HT-29 (cell line): ENCODE results near the gene TACC3. TPM values are rescaled to one million over a fixed set of nuclear protein-coding genes. Genes with fewer than 3 reads are reported as not detected.
"Not testable (repeated sequence)": the region's sequence is repeated elsewhere in the genome, so short reads cannot be mapped to it uniquely, and the experiment has no call there.

Source experiments
- DNase-seq: peaks from one replicate; pipeline ENCODE4 v3.0.0-alpha.2; 2015; ENCODE audit warnings: low spot score
- total RNA-seq: library from RNA; depleted of rRNA; stranded (reverse); fragments of >200 nt; shearing (Covaris generic); gene quantifications from 2 replicates; pipeline ENCODE4 v1.2.3, GENCODE V29; 2014; rRNA removed

Gene TACC3
- total RNA-seq: 64.6 and 71.2 TPM in 2 replicates

- peak; percentile 97 for DNase-seq
These were observed at the start of gene TACC3, which contains the start of gene TMEM129 for GRCh38 chr4:1721003-1721665. TACC3 (plus strand) TSS chr4:1721521; CDS start chr4:1723422, 1,901 bp downstream. TMEM129 (minus strand) TSS chr4:1721323; CDS start chr4:1720837, 486 bp downstream.

GRCh38 chr4:1673671-1674070, 47.6 kb upstream of the TACC3 start:
- DNase-seq: no peak

DNA sequence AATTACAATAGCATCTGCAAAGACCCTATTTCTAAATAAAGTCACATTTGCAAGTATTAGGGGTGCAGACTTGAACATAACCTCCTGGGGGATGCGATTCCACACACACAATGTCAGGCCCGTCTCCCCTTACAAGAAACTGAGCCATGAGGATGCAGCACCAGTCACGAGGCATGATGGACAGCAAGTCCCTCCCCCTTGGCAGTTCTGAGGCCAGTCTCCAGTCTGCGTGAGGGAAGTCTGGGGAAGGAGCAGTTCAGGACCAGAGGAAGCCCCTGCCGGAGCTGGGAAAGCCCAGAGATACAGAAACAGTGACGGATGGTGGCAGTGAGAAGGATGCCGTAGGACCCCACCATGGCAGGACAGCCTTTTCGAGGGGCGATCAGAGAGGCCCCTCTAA, 46.6 kb upstream of the TACC3 start:
- DNase-seq: no peak

GRCh38 chr4:1675136-1675801, 46.1 kb upstream of the TACC3 start:
- no peak for DNase-seq

GRCh38 chr4:1675802-1676137, 45.6 kb upstream of the TACC3 start:
- no peak for DNase-seq

GRCh38 chr4:1676605-1677525, 44.5 kb upstream of the TACC3 start:
- DNase-seq: no peak

DNA sequence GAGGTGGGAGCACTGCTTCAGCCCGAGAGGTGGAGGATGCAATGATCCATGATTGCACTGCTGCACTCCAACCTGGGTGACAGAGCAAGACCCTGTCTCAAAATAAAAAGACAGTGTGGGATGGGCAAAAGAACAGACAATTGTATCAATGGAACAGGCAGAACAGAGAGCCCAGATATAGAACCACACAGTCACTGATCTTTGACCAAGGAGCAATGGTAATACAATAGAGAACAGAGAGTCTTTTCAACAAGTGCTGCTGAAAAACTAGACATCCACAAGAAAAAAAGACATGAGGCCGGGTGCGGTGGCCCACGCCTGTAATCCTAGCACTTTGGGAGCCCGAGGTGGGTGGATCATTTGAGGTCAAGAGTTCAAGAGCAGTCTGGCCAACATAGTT, 43.1 kb upstream of the TACC3 start:
- DNase-seq: no peak

DNA sequence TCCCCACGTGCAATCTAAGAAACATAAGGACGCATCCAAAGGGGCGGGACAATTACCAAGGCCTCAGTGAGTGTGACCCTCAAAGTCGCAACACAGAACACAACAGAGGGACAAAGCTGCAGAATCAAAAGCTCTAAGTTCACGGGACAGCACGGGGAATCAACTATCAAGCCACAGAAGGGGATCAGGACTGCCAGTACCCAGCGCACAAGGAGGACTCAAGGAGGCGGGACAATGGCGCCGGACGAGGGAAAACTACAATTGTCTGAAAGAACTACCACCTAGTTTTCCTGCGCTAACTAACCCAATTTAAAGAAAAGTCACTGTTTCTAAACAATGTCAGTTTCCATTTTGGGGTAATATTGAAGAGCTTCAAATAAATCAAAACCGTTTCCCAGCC, 38.5 kb upstream of the TACC3 start:
- DNase-seq: no peak

GRCh38 chr4:1683261-1683735, 38.0 kb upstream of the TACC3 start:
- DNase-seq: no peak

GRCh38 chr4:1683736-1684505, 37.4 kb upstream of the TACC3 start, which contains the start of gene FAM53A:
FAM53A (minus strand) TSS chr4:1684313; CDS start chr4:1668741, 15,572 bp downstream.
- DNase-seq: peak; percentile 90

DNA sequence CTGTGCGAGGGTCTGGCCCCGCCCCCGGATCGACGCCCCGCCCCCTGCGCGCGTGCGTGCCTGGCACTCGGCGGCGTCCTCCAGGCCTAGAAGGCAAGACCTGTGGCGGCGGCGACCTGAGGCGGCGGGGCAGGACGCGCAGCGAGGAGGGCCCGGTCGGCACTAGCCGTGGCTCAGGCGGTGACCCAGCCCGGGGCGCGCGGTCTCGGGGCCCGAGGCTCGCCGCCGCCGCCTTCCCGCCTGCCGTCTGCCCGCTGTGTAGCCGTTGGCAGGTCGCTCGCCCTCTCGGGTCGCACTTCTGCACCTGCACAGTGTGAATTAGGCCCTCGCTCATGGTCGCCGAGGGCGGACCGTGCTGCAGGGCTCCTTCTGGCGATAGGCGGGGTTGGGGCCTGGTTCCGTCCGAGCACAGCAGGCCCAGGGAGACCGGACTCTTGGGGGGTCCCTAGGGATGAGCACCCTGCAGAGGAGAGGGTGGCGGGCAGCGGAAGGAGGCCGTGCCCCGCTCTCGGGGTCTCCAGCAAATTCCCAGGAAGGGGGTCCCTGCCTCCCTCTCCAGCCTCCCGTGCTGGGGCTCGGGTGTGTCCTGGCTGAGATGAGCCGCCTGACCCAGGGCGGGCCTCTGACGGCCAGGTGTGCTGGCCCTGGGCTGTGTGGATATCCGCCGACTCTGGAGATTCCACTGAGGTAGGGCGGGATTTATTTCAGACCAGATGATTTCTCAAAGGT, 36.7 kb upstream of the TACC3 start:
- DNase-seq: peak; percentile 23

- DNase-seq: no peak
These were observed 35.8 kb upstream of the TACC3 start for GRCh38 chr4:1685235-1686150.

DNA sequence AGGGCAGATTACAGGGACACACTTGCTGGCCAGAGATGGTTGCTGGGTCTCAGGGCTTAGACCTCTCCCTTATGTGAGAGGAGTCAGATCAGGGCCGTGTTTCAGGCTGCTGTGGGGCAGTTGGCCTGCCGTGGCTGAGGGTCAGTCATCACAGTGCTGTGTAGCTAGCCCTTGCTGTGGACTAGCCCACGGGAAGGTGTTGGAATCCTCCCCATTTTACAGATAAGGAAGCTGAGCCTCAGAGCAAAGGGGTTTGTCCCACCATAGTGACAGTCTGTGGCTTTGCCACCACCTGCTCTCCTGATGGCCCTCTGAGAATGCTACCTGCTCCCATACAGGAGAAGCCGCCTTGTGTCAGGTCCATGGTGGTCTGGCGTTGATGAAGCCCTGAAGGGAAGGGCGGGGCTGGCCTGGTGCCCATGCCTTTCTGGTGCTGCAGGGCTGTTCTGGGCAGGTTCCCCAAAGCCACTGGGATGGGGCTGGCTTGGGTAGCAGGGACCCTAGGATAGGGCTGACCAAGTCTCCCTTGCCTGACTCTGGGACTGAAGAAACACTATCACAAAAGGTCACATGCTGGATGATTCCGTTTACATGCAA, 34.8 kb upstream of the TACC3 start:
- no peak for DNase-seq

DNA sequence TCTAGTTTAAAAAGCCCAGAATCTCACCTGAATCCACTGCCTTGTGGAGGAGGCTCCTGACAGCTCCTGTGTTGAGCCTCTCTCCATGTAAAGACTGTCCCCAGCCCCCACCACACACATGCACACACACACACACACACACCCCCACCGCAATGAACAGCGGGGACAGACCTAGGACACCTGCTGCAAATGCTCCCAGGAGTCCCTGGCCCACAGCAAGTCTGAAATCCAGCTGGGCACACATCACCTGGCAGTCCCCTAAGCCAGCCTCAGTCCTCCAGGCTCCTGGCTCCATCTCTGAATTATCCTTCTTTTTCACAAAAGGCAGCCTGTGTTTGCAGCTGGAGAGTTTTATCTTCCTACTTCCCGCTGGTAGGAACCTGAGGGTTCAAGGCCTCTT, 30.6 kb upstream of the TACC3 start:
- DNase-seq: no peak

- no peak for DNase-seq
These were observed 29.5 kb upstream of the TACC3 start for GRCh38 chr4:1691737-1692373.

- peak; percentile 87 for DNase-seq
These were observed 28.0 kb upstream of the TACC3 start for GRCh38 chr4:1693131-1693896.

- DNase-seq: no peak
These were observed 25.4 kb upstream of the TACC3 start for GRCh38 chr4:1695913-1696312.

- DNase-seq: not testable (repeated sequence)
These were observed 19.6 kb upstream of the TACC3 start for GRCh38 chr4:1701671-1702070.
